ENCODE data around the gene MTSS2.
"Not testable (repeated sequence)": the region's sequence is repeated elsewhere in the genome, so short reads cannot be mapped to it uniquely, and the experiment has no call there.

Gene MTSS2

DNA sequence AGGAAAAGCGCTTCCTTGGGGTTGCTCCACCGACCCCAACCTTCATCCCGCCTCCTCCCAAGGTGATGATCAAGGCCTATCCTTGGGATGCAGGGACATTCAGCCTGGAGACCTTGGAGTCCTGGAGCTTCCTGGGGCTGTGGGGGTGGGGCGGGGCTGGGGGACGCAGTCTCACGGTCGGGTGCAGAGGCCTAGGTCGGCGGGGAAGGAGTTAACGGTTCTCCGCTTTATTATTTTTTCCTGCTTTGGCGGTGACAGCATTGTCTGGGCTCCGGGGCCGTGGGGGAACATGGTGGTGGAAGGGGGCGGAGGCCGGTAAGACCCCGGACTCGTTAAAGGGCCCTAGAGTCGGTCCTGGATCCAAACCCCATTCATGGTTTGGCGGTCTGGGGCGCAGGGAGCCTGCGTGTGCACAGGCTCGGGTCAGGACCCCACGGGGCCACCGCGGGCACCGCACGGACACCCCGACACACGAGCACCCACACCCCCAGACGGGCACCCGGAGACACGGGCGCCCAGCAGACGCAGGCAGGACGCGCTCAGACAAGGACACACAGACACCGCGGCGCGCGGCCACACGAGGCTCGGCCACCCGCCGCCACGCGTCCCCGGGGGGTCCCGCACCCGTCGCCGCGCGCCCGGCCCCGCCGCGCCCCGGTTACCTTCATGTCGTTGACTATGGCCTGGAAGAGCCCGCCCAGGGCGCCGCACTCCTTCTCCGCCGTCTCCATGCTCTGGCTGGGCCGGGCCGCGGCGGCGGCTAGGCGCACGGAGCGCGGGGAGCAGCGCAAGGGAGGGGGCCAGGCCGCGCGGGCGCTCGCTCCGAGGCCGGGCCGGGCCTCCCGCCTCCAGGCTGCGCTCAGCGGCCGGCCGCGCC lies 554 bp downstream of the MTSS2 start:
- no peak for DNase-seq

DNA sequence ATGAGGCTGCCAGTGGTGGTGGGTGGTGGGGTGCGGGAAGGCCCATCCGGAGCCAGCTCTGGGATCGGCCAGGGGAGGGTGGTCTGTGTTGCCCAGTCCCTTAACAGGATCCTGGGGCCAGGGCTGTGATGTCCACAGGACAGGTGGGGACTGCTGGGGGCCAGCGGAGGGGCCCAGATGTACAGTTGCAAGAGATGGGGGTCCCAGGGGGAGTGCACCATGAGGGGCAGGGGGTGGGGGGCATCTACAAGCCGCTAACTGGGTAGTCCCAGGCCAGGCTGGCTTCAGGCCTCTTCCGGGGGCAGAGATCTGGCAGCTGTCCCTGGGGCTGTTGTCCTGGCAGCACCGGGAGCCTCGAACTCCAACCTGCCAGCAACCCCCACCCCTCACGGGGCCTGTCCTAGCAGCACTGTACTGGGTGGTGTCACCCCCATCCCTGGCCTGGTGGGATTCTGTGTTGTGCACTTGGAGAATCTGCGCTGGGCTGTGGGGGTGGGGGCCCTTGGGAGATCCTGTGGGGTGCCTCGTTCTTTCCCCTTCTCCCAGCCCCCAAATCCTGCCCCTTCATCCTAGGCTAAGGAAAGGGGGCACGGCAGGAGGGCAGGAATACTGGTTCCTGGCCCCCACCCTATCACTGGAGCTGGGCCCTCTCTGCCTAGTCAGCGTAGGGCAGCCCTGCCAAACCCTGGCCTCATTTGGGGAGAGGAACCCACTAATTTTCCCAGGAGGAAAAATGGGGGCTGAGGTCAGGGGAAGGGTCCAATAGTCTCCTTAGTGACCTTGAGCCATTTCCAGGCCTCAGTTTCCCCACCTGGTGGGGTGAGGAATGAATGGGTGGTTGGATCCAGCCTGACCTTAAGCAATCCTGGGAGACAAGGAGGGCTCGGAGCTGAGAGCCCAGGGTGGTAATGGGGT lies 1.4 kb downstream of the MTSS2 start:
- no peak for DNase-seq

DNA sequence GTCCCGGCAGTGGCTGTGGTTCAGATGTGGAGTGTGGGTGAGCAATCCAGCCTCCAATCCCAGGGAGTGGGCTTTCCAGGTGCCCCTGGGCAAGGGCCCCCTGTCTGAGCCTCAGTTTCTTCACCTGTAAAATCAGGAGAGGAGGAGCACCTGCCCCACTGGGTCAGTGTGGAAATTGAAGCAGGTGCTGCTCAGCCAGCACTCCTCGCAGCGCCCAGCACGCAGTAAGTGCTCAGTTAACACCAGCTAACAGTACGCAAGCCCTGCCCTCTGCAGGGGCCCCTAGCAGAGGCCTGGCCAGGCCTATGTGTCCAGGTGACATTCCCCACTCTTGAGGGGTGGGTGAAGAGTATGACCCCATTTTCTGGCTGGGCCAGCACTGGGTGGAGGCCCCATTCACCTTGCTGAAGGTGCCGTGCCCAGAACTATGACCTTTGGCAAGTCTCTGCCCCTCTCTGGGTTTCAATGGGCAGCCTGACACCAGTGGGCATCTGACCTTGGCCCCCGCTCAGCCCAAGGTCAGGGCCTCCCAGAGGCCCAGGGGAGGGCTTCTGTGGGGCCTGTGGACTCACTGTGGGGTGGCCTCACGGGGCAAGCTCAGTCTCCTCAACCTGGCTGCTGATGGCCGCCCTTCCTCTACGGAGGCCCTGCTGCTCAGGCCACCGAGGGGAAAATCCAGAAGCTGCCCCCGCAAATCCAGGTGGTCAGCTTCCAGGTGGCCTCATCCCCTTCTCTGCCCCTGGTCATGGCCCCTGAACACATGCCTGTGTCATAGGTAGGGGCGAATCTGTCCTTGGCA lies 2.5 kb downstream of the MTSS2 start:
- no peak for DNase-seq

DNA sequence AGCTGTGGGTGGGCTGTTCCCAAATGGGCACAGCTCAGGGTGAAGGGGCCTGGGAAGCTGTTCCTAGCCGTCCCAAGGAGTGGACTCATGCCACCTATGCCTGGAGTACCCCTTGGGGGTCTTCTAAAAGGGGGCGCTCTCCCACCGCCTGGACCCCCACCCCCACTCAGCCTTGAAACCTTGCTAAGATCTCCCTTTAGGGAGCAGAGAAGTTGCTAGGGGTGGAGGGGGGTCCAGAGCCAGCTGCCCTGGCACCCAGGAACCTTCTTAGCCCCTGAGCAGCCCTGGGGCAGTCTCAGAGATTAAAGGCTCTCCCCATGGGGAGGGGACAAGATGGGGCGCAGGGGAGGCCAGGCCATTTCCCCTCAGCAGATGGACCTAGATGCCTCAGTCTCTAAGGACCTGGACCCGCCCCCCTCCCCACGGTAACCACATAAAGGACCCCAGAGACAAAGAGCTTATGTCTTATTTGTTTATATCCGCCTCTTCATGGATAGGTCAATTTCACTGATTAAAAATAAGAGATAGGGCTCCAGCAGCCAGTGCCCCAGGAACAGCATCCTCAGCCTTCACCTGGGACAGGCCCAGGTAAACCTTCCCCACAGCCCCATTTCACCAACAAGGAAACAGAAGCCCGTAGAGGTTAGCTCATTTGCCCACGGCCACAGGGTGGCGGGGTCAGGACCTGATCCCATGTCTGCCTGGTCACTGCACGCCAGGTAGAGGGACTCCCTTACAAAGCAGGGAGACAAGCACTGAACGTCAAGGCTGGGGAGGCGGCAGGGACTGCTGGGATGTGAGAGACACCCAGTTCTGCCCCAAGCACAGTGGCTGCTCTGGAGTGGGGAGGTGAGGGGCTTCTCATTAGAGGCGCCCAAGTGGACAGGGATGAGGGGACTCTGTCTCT lies 3.4 kb downstream of the MTSS2 start:
- no peak for DNase-seq

DNA sequence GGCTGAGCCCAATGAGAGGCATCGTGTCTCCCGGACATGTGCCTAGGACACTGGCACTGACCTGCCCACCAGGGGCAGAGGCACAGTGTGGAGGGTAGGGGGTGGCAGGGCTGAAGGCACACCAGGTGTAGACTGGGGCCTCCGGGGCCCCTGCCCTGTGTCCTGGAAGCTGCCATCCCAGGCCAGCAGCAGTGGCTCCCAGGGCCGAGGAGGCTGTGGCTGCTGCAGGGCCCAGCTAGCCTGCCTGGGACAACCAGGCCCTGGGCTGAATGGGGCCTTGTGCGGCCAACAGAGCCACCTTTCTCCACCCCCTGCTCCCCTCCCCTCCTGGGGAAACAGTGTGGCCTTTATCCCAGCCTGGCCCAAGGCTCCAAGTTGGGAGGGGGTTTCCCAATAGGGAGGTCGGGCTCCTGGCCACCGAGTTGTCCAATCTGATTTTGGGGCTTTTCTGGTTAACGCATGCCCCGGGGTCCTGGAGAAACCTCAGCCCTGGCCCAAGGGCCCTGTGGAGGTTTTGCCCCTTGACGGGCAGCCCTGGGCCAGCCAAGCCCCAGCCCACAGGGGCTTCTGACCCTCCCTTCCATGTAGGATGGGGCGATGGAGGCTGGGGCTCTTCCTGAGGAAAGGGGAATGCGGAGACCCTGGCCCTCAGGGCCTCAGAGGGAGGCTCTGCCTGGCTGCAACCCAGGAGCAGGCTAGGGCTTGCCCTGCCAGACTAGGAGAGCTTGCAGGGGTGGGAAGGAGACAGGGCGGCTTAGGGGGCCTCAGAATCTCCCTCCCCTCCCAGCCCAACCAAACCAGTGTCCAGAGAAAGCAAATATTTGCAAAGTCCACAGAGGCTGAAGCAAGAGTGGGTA lies 4.2 kb downstream of the MTSS2 start:
- DNase-seq, result no peak

DNA sequence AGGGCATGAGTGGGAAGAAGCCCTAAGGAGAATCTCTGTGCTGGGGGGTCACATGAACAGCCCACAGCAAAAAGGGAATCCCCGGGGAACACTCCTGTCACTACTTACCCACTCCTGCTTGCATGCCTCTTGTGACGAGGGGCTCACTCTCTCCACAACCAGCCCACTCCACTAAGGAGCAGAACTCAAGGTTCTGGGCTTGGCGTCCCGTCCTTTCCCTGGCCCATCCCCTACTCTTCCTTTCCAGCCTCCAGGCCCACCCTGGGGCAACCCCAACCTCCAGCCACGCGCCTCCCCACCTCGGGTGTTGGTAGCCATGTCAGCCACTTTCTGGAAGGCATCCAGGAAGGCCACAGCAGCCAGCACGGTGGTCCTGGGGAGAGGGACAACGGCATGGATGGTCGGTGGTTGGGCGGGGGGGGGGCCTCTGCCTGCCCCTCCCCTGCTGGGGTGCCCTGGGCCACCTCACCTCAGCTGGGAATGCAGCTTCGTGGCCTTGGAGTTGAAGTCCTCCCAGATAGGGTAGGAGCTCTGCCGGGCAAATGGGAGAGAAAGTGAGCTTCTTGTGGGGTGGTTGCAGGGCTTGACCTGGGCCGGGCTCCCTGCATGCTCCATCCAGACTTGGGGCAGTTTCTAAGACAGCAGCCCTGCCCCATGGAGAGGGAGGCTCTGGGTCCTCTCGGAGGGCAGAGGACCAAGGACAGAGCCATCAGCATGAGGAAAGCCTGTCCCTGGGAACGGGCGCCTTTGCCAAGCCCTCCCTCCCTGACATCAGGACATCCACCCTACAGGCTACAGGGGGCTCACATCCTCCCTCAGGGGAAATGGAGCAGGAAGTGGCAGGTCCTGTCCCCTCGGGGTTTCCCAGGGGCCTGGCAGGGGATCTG lies 5.1 kb downstream of the MTSS2 start:
- DNase-seq, result no peak

DNA sequence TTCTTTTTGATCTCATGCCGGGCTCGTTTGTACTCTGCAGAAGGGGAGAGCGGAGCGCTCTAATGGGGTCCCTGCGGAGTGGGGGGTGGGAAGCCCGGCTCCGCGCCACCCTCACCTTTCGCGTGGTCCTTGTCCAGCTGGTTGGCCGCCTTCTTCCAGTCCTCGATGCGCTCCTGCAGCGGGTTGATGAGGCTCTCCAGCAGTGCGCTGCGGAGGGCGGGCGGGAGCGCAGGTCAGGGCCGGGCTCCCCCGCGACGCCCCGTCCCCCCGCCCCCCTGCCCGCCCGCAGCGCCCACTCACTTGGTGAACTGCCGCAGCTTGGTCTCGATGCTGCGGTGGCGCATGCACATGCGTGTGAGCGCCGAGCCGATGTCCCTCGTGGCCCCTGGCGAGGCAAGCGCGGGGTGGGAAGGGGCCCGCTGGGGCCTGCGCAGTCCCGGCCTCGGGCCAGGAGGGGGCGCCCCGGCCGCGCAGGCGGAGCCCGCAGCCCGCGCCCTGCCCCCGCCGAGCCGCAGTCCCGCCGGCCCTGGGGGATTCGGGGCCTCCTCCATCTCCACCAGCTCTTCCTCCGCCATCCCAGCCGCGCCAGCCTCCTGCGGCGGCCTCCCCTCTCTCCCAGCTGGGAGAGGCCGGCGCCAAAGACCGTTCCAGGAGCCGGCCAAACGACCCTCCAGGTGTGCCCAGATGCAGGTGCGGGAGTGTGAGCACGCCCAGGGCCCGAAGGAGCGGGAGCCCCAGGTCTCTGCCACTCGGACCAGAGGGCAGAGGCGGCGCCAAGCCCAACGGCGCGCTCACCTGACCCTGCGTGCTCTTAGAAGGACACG lies 6.0 kb downstream of the MTSS2 start:
- no peak for DNase-seq

DNA sequence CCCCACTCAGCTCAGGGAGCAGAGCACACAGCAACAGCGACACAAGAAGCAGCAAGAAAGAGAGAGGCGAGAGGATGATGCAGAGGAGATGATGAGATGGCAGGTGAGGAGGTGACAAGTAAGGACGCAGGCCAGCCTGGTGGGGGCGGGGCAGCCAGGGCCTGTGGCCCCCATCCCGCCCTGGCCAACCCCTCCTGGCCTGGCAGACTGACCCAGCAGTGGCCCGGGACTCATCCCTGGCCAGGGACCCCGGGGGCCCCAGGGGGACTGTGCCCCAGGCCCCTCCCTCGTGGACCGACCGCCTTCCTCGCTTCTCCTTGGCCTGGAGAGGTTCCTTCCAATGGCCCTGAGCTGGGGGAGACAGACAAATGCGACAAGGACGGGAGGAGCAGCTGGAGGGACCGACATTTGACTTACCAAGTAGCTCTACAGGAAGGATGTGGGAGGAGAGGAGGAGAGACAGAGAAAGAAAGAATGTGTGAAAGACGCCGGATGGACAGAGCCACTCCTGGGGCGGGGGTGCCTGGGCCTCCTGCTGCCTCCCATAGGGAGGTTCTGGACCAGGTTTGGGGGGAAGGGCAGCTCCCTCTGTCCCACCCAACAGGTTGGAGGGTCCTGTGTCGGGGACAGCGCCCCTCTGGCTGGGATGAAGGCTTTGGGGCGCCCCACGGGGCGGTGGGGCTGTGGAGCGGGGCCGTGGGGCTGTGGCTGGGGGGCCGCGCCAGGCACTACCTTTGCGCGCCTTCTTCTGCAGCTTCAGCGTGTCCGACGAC lies 6.8 kb downstream of the MTSS2 start:
- DNase-seq, result no peak

DNA sequence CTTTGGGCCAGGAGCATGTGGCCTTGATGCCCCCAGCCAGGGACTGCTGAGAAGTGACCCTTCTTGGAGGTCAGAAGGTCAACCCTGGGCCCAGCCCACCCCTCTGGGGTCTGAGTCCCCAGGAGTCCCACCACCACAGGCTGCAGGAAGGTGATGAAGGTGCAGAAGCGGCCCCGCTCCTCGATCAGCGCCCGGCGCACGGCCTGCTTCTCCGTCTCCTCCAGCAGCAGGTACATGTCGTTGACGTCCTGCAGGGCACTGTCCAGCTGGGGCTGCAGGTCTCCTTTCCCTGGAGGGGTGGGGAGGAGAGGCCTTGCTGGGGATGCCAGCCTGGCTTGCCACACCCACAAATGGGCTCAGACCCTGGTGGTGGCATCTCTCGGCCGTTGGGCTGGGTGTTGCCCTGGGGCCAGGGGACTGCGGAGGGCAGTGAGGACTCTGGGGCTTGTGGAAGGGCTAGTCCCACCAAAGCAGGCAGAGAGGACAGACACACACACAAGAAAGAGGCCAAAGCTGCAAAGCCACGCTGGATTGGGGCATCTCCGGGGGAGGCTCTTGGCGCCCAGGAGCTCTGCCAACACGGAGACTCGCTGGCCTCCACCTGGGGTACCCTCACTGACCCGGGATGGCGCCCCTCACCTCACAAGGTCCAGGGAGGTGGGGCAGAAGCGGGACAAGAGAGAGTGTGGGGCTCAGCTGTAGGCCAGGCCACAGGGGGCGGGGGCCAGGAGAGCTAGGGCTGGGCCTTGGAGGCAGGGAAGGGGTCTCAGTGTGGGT lies 7.5 kb downstream of the MTSS2 start:
- DNase-seq, result no peak

DNA sequence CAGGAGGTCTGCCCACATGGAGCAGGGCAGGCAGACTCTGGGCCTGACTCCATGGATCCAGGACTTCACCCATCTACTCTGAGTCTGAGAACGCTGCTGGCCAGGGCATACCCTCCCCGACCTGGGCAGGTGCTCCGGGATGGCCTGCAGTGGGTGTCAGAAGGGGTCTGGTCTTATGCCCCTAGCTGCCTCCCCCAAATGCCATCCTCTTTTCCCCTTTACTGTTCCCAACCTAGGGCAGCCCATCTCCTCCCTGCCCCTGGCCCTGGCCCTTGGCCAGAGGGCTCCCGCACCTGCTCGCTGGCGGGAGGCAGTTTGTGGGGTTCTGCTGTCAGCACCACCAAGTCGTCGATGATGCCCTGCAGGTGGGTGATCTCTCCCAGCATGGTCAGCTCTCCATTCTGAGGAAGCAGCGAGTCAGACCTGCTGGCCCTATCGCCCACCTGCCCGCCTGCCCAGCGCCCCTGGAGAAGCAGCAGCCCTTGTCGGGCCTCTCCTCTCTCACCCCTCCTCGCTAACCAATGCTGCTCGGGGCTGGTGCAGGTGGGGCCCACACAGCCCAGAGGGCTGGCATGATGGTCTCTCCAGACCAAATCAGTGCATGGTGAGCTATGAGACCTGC lies 8.2 kb downstream of the MTSS2 start:
- DNase-seq, result no peak

DNA sequence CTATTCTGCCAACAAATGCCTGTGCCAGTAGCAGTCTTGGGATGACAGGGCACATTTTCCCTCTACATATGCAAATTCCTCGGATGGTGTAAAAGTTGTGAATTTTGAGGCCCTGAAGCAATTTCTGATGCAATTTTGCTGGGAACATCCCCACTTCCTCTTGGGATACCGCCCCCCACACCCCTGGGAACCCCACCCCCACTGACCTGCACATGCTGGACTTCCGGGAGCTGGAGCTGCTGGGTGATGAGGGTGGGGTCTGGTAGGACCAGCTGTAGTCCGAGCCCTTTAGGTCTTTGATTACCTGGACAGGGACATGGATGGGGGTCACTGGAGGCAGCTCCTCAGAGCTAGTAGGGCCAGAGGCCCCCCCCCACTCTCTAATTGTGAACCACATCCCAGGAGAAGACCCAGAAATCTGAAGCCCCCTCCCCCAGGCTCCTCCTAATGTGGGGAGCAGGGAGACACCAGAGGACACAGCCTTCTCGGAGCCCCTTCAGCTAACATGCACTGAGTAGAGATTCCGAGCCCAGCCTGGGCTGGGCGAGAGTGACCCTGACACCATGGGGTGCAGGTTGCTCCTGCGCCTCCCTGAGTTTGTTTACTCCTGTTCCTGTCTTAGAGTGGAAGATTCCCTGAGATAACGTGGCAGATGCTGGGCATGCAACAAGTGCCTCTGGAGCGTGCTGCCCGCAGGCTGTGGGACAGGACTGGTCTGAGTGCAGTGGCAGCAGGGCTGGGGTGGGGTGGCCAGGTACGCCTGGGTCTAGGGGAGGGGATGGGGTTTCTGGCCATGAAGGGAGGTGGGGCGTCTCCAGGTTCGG lies 9.0 kb downstream of the MTSS2 start:
- no peak for DNase-seq

DNA sequence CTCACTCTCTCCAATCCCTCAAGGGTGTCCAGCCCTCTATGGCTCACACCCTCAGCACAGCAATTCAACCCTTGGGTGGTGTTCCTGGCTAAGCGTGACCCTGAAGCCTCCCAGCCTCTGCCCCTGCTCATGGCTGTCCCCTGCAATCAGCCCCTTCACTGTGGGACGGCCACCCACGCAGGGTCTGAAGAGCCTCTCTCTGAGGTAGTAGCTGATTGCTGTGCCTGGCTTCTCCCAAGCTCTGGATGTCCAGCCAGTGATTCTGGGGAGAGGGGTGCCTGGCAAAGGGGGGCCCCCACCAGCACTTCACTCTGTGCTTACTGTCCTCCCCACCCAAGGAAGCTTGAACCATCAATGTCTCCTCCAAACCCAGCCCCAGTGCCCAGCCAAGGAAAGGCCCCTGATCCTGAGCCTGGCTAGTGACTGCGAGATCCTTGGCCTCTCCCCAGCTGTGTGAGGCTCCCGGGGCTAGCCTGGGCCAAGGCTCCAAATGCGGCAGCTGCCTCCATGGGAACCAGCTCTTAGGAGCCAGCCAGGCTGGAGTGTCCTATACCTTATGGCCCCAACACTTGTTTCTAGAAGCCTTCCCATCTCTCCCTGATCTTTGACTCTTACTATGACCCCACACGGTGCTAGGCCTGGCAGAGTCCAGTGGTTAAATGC lies 9.9 kb downstream of the MTSS2 start:
- no peak for DNase-seq

DNA sequence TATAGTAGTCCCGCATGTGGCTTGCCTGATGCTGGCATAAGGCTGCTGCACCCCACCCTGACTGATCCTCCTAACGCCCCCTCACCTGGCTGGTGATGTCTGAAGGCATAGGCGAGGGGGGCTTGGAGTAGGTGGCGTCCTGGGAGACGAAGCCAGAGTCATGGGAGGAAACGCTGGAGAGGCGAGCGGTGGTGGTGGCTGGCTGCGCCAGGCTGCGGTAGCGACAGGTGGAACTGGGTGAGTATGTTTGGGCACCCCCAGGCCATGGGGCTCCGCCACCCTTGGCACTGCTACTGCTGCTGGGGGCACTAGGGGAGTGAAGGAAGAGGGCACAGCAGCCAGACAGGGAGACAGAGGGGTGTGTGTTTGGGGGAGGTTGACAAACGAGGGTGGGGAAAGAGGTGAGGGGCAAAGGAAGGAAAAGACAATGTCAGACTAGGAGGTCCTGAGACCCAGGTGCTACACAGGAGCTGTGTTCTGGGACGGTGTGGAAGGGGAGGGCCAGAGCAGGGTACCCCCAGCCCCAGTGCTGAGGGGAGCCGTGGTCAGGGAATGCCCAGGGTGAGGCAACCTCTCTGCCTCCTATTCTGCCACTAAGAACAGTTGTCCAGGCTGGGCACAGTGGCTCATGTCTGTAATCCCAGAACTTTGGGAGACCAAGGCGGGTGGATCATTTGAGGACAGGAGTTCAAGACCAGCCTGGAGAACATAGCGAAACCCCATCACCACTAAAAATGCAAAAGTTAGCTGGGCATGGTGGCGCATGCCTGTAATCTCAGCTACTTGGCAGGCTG lies 11.4 kb downstream of the MTSS2 start:
- no peak for DNase-seq

DNA sequence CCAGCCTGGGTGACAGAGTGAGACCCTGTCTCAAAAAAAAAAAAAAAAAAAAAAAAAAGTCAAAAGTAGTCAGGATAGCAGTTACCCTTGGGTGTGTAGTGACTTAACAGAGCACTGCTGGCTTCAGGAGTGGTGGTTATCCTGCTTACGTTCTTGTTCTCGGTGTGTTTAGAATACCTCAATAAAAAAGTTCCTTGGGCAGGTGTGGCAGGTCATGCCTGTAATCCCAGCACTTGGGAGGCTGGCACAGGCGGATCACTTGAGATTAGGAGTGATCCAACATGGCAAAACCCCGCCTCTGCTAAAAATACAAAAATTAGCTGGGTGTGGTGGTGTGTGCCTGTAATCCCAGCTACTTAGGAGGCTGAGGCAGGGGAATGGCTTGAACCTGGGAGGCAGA lies 14.9 kb downstream of the MTSS2 start:
- not testable (repeated sequence) for DNase-seq

DNA sequence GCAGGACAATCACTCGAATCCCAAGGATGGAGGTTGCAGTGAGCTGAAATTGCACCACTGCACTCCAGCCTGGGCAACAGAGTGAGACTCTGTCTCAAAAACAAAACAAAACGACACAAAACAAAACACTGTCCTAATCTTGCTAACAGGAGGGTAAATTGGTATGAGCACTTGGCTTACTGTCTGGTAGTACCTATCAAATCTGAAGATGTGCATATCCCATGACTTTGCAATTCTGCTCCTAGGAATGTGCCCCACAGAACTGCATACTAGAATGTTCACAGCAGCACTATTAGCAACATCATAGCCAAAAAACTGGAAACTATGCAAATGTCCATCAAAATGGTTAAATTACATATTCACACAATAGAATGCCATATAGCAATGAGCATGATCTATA lies 15.7 kb downstream of the MTSS2 start:
- DNase-seq, result no peak

Measured in bone marrow (tissue), 2 donors.